ENCODE measurements around the gene EMC9. TPM values are rescaled to one million over a fixed set of nuclear protein-coding genes. Genes with fewer than 3 reads are reported as not detected.

Gene EMC9
- total RNA-seq, 1 donor from 2014 or later, result 22.6 TPM

DNA sequence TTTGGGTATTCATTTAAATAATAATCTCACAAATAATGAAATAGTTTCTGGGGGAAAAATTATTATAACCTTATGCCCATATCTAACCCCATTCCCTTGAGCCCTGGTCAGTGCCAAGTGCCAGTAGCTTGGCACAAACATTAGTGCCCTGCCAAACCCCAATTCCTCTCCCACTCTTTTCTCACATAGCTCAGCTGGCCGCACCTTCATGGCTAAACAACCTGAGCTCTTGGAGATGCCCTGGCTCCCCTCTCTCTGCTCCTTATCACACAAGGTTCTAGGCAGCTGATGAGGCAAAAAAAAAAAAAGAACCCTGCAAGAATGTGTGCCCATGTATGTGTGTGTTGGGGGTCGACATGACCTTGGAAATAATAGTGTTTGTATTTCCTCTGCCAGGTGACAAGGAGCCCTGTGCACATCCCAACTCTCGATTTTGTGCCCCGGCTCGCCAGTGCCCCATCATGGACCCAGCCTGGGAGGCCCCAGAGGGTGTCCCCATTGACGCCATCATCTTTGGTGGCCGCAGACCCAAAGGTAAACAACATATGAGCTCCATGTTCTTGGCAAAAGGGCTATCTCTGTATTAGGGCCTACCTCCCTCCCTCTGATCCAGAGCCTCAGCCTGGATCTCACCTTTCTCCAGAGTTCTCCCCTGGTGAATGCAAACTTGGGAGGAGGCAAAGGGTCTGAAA lies 38.9 kb downstream of the EMC9 start:
- DNase-seq (no peak), ATAC-seq (ENCODE audit: low read depth) (no peak)
- H3K27me3 Mint-ChIP-seq, result no peaks in the 10 kb centered on the region
- peaks cover 2% of the 10 kb centered on the region for H3K9me3 Mint-ChIP-seq
- no peak overlapping the region for H3K27ac Mint-ChIP-seq
- H3K4me1 Mint-ChIP-seq, result no peaks in the 10 kb centered on the region
- TF ChIP-seq, protein P1, sequence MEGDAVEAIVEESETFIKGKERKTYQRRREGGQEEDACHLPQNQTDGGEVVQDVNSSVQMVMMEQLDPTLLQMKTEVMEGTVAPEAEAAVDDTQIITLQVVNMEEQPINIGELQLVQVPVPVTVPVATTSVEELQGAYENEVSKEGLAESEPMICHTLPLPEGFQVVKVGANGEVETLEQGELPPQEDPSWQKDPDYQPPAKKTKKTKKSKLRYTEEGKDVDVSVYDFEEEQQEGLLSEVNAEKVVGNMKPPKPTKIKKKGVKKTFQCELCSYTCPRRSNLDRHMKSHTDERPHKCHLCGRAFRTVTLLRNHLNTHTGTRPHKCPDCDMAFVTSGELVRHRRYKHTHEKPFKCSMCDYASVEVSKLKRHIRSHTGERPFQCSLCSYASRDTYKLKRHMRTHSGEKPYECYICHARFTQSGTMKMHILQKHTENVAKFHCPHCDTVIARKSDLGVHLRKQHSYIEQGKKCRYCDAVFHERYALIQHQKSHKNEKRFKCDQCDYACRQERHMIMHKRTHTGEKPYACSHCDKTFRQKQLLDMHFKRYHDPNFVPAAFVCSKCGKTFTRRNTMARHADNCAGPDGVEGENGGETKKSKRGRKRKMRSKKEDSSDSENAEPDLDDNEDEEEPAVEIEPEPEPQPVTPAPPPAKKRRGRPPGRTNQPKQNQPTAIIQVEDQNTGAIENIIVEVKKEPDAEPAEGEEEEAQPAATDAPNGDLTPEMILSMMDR (IDR thresholded peaks at IDR 0.05), result no peak
- ChIA-PET CTCF (interaction anchor here (7.4 kb wide), 1 partner anchor 10 kb away, joined by 137 read pairs; the partner anchor contains the start of gene PCK2), POLR2A (interaction anchor here (0.6 to 9.8 kb wide), 6 partner anchors 8 to 136 kb away, joined by 3 to 115 read pairs (median 4); partner anchors contain the start of genes DCAF11, NRL, PCK2 and PSME2)
- intact Hi-C loops (cut with micrococcal nuclease), result no loop called here
- H3K36me3 Mint-ChIP-seq (ENCODE audit: low read depth), result peaks cover 76% of the 10 kb centered on the region
- H3K4me3 Mint-ChIP-seq, result no peak overlapping the region

GRCh38 chr14:24100982-24101494 lies 40.4 kb downstream of the EMC9 start:
- no peak for DNase-seq
- no peak overlapping the region for H3K27ac Mint-ChIP-seq
- H3K27me3 Mint-ChIP-seq, result no peaks in the 10 kb centered on the region
- H3K36me3 Mint-ChIP-seq (ENCODE audit: low read depth), result peaks cover 81% of the 10 kb centered on the region
- CTCF ChIA-PET, result no interaction called here
- intact Hi-C loops (cut with micrococcal nuclease), result no loop called here
- peaks cover 6% of the 10 kb centered on the region for H3K4me1 Mint-ChIP-seq
- POLR2A ChIA-PET, result interaction anchor here (1.0 to 1.1 kb wide), 2 partner anchors 9 to 25 kb away, joined by 3 read pairs; no protein-coding TSS in a partner anchor
- TF ChIP-seq, protein P1 (IDR thresholded peaks at IDR 0.05), result no peak
- H3K4me3 Mint-ChIP-seq, result no peak overlapping the region
- peaks cover 2% of the 10 kb centered on the region for H3K9me3 Mint-ChIP-seq
- ATAC-seq (ENCODE audit: low read depth), result no peak

DNA sequence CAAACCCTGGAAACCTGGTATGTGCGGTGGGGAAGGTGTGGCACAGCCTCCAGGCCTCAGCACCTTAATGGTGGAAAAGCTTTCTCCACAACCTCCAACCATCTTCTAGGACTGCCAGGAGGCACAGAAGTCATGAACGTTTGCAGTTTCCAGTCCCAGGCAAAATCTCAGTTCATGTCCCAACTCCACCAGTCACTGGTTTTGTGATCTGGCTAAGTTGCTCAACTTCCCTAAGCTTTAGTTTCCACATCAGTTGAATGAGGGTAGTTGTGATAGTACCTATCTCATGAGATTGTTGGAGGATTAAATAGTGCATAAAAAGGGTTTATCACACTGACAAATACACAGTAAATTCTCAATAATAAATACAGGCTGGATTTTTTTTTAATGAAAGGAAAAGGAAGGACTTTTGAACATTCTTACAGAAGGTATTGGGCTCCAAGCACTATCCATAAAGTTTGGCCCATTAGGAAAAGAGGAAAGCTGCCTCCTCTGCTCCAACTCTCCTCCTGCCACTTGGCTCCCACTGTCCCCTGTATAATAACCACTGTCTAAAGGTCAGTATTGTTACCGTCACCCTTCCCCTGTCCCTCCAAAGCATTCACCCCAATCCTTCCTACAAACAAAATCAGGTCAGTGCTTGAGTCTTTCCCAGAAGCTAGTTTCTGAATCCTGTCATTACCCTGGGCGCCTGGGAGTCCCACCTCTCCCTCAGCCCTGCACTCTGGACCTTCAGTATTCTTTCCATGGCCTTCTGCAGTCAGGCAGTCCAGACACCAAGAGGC lies 41.0 kb downstream of the EMC9 start:
- H3K27me3 Mint-ChIP-seq, result no peaks in the 10 kb centered on the region
- H3K4me3 Mint-ChIP-seq, result no peak overlapping the region
- H3K36me3 Mint-ChIP-seq (ENCODE audit: low read depth), result peaks cover 82% of the 10 kb centered on the region
- ChIA-PET CTCF (interaction anchor here (1.0 to 1.1 kb wide), 2 partner anchors 8 to 10 kb away, joined by 4 read pairs; no protein-coding TSS in a partner anchor), POLR2A (interaction anchor here (1.1 kb wide), 1 partner anchor 141 kb away, joined by 3 read pairs; the partner anchor contains the start of gene TINF2)
- no peak overlapping the region for H3K27ac Mint-ChIP-seq
- DNase-seq, result no peak
- TF ChIP-seq, protein P1 (IDR thresholded peaks at IDR 0.05), result no peak
- intact Hi-C loops (cut with micrococcal nuclease), result no loop called here
- peaks cover 11% of the 10 kb centered on the region for H3K4me1 Mint-ChIP-seq
- ATAC-seq (ENCODE audit: low read depth), result no peak
- peaks cover 2% of the 10 kb centered on the region for H3K9me3 Mint-ChIP-seq

GRCh38 chr14:24098927-24099813 lies 42.2 kb downstream of the EMC9 start:
- TF ChIP-seq, protein P1 (IDR thresholded peaks at IDR 0.05), result no peak
- no peaks in the 10 kb centered on the region for H3K9me3 Mint-ChIP-seq
- peaks cover 14% of the 10 kb centered on the region for H3K4me1 Mint-ChIP-seq
- ATAC-seq (ENCODE audit: low read depth) (no peak), DNase-seq (no peak)
- H3K27ac Mint-ChIP-seq, result no peak overlapping the region
- no peaks in the 10 kb centered on the region for H3K27me3 Mint-ChIP-seq
- peaks cover 79% of the 10 kb centered on the region for H3K36me3 Mint-ChIP-seq (ENCODE audit: low read depth)
- POLR2A ChIA-PET, result interaction anchor here (1.1 kb wide), 1 partner anchor 143 kb away, joined by 3 read pairs; the partner anchor contains the start of gene TINF2
- CTCF ChIA-PET, result interaction anchor here (1.1 kb wide), 1 partner anchor 8 kb away, joined by 4 read pairs; no protein-coding TSS in a partner anchor
- intact Hi-C loops (cut with micrococcal nuclease), result loop anchor here (10.0 kb wide), 1 partner anchor 544 kb away; the partner anchor contains the start of genes THTPA and ZFHX2
- H3K4me3 Mint-ChIP-seq, result no peak overlapping the region
